DLD1 (cell line): Measurements from ENCODE around the gene PGAM2.

Experiments
- in situ Hi-C: cut with HindIII; loops from 2 replicates; pipeline ENCODE4 v1.10.0; 2017; ENCODE audit warnings: low sequenced_read_pairs

PGAM2 gene

DNA sequence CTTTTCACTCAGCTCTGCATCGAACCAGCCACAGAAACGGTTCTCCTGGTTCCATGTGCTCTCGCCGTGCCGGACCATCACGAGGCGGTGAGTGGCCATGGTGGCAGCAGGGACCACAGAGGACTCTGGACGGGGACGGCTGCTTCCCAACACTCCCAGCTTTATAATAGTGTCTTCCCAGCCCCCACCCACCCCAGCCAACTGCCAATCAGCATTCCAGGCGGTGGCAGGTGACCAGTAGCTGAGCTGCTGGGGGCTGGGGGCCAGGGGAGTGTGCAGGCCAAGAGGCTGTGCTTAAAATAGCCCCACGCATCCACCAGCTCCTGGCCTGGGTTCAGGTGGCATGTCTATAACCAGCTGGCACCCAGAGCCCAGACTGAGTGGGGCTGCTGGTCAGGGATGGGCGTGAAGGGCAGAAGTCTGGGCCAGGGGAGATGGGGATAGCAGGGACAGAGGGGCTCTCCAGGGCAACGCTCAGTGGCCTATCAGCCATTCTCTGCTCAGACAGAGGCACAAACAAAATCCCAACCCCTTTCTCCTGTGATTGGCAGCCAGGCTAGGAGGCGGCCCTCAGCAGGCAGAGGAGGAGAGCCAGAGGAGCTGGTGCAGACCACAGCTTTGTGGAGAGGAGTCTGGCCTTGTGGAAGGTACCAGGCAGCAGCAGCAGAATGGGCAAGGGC is at the start of gene PGAM2:
PGAM2 (minus strand) TSS at position 137 of the 680 bp plus-strand sequence; CDS start at position 99, 38 bp downstream.
- in situ Hi-C loops = loop anchor here (10.0 kb wide), 1 partner anchor 149 kb away; no protein-coding TSS in a partner anchor

- in situ Hi-C loops = no loop called here
These were observed 49.4 kb upstream of the PGAM2 start for GRCh38 chr7:44114586-44115310.

DNA sequence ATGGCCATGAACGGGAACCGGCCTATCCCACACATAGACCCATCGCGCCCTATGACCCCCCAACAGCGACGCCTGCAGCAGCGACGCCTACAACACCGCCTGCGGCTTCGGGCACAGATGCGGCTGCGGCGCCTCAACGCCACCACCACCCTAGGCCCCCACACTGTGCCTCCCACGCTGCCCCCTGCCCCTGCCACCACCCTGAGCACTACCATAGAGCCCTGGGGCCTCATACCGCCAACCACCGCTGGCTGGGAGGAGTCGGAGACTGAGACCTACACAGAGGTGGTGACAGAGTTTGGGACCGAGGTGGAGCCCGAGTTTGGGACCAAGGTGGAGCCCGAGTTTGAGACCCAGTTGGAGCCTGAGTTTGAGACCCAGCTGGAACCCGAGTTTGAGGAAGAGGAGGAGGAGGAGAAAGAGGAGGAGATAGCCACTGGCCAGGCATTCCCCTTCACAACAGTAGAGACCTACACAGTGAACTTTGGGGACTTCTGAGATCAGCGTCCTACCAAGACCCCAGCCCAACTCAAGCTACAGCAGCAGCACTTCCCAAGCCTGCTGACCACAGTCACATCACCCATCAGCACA is 48.5 kb upstream of the PGAM2 start:
- in situ Hi-C loops = no loop called here

DNA sequence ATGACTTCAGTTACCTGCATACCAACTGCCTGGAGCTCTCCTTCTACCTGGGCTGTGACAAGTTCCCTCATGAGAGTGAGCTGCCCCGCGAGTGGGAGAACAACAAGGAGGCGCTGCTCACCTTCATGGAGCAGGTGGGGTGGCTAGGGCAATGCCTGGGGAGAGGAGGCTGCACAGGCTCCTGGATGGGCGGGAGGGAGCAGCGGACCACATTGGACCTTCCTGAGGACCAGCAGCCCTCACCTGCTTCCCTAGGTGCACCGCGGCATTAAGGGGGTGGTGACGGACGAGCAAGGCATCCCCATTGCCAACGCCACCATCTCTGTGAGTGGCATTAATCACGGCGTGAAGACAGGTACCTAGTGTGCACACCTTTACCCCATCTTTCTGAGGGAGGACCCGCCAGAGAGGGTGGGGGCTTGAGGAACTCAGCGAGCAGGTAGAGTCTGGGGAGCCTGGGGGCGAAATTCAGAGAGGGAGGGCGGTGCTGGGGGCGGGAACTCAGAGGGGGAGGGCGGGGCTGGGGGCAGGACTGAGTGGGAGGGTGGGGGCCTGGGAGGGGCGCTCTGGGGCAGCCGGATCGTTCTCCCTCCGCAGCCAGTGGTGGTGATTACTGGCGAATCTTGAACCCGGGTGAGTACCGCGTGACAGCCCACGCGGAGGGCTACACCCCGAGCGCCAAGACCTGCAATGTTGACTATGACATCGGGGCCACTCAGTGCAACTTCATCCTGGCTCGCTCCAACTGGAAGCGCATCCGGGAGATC is 47.8 kb upstream of the PGAM2 start:
- in situ Hi-C loops = no loop called here

- in situ Hi-C loops = no loop called here
These were observed 47.0 kb upstream of the PGAM2 start for GRCh38 chr7:44112231-44112996.

DNA sequence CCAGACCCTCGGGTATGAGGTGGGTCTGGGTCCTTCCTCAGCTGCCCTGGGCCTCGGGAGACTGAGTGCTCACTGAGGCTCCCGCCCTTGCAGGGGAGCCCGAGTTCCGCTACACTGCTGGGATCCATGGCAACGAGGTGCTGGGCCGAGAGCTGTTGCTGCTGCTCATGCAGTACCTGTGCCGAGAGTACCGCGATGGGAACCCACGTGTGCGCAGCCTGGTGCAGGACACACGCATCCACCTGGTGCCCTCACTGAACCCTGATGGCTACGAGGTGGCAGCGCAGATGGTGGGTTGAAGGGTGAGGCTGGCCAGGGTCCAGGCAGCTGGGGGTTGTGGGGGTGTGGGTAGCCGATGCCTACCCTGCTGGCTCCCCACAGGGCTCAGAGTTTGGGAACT is 46.4 kb upstream of the PGAM2 start:
- in situ Hi-C loops = no loop called here

GRCh38 chr7:44110719-44111635 is 45.6 kb upstream of the PGAM2 start:
- in situ Hi-C loops = no loop called here

DNA sequence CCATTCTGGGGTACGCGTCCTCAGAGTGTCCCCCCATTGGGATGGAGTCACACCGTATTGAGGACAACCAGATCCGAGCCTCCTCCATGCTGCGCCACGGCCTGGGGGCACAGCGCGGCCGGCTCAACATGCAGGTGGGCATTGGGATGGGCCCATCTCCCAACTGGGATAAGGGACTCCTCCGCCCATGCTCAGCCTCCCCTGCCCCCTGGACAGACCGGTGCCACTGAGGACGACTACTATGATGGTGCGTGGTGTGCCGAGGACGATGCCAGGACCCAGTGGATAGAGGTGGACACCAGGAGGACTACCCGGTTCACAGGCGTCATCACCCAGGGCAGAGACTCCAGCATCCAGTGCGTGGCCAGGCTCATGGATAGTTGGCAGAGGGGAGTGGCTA is 44.6 kb upstream of the PGAM2 start:
- in situ Hi-C loops = no loop called here

DNA sequence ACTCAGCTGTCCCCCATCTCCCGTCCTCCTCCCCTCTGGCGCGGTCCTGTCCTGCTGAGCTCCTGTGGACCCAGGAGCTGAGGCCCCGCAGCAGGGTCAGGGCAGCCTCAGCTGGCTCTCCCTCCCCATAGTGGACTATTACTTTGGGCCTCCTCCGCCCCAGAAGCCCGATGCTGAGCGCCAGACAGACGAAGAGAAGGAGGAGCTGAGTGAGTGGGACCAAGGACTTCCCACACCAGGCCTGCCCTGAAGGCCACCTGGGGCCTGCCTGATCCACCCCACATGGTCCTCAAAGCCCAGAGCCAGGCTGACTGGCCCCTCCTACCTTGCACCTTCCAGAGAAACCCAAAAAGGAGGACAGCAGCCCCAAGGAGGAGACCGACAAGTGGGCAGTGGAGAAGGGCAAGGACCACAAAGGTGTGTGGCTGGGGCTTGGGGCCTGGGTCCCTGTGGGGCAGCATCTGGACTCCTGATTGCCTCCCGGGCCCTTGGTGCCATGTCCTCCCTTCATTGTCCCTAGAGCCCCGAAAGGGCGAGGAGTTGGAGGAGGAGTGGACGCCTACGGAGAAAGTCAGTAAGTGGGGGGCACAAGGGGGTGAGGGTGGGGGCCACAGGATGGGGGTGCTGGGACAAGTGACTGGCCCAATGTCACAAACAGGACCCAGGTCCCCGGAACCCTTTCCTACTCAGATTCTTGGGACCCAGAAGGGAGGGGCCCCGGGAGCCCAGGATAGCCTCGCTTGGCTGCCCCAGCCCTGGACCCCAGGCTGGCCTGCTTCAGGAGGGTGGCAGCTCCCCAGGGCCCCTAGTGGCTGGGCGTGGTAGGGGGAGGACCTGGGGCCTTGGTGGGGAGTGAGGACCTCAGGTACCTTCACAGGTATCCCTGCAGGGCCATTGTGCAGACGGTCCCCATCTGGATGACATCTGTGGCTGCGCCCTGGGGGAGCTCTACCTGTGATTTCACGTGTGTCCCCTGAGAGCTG is 43.7 kb upstream of the PGAM2 start:
- in situ Hi-C loops = no loop called here

- in situ Hi-C loops = no loop called here
These were observed 42.8 kb upstream of the PGAM2 start for GRCh38 chr7:44107961-44108767.

DNA sequence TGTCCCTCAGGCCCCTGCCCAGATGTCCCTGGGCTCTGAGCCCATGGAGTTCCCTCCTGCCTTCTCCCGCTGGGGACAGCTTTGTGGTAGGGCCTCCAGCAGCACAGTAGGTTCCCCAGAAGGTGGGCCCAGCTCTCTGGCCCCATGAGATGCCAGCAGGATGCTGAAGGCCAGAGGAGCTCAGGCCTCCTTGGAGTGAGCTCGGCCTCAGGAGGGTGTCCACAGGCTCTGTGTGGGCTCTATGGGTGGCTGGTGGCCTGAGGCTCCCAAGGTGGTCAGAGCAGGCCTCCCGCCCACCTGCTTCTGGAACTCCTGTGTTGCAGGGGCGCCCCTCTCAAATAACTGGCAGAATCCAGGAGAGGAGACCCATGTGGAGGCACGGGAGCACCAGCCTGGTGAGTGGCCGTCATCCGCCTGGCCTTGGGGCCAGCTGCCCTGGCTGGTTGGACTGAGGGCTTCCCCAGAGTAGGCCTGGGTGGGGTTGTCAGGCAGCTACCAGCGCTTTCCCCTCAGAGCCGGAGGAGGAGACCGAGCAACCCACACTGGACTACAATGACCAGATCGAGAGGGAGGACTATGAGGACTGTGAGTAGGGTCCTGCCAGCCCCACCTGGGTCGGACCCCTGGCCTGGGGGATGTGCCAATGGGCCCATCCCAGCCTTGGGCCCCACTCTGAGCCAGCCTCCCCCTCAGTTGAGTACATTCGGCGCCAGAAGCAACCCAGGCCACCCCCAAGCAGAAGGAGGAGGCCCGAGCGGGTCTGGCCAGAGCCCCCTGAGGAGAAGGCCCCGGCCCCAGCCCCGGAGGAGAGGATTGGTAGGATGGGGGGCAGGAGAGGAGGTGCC is 42.0 kb upstream of the PGAM2 start:
- in situ Hi-C loops = no loop called here

DNA sequence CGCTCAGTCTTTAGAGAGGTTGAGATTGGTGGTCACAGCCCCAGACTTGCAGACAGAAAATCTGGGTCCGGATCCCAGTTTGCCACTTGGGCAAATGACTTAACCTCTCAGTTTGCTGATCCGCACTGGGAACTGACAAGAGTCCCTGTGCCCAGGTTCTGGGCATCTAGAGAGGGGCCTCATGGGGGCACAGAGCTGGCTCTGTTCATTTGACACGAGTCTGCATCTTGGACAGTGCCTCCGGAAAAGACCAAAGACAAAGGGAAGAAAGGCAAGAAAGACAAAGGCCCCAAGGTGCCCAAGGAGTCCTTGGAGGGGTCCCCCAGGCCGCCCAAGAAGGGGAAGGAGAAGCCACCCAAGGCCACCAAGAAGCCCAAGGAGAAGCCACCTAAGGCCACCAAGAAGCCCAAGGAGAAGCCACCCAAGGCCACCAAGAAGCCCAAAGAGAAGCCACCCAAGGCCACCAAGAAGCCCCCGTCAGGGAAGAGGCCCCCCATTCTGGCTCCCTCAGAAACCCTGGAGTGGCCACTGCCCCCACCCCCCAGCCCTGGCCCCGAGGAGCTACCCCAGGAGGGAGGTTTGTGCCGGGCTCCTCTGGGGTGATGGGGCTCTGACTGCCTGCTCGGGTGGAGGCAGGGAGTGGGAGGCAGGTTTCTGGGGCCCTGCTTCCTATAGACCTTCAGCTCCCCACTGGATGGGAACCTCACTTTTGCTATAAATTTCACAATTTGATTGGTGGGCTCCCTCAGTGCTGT is 41.1 kb upstream of the PGAM2 start:
- in situ Hi-C loops = no loop called here

DNA sequence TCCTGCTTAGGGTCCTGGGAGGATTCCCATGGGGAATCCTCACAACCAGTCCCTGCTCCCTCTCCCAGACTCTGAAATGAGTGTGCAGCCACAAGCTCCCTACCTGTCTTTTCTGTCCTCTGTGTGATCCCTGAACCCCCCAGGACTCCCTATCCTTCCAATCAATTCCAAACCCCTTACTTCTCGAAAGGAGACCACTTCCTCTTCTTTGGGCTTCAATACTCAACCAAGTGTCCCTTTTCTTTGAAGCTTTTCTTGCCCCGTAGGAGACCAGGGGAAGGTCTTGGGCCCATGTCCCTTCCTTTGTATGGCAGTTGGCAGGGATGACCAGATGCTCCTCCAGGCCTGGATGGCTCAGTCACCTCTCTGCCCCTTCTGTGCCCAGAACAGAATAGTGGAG is 40.5 kb upstream of the PGAM2 start:
- in situ Hi-C loops = no loop called here

GRCh38 chr7:44104860-44105771 is 39.7 kb upstream of the PGAM2 start:
- in situ Hi-C loops = no loop called here
